IMR-90 (cell line): ENCODE measurements around the gene KPNA1. TPM values are rescaled to one million over a fixed set of nuclear protein-coding genes. Genes with fewer than 3 reads are reported as not detected.
A peak's percentile ranks its signal among the peaks of the same experiment; 100 is the strongest.

Experiments used
- ATAC-seq: fragments of 200-7000 bp; cut with Tn5 transposase; 2 replicates; pipeline ENCODE4 v1.9.1; 2020; ENCODE audit warnings: low read depth, mild to moderate bottlenecking, moderate library complexity
- BruUV-seq: library from RNA; stranded (reverse); fragments of 400-500 nt; replicated peaks from 2 replicates; lab custom pipeline; 2021; lab: Mats Ljungman, UMichigan
- CTCF ChIA-PET: fragments of 300-600 bp; formaldehyde crosslinking; extraction: SDS; loops from one replicate; lab custom pipeline; 2021; ENCODE audit warnings: antibody characterized with exemption; lab: Yijun Ruan, JAX
- POLR2A ChIA-PET: fragments of 300-600 bp; sonication (Branson Sonifier 250); formaldehyde crosslinking; loops from one replicate; lab custom pipeline; 2022; ENCODE audit warnings: antibody characterized with exemption; ENCODE audit not compliant: unreplicated experiment; lab: Charles Lee
- DNase-seq: peaks from one replicate; pipeline ENCODE4 v3.0.0; 2013
- H2AFZ ChIP-seq: replicated peaks from 2 replicates; pipeline ENCODE3; 2013; ENCODE audit warnings: low read length, mild to moderate bottlenecking; ENCODE audit not compliant: poor library complexity
- H2AK5ac ChIP-seq: 2 replicates; pipeline ENCODE4 v1.6.1; 2013; ENCODE audit warnings: low read depth, low read length, inconsistent platforms
- H2AK9ac ChIP-seq: replicated peaks from 2 replicates; pipeline ENCODE3; 2013; ENCODE audit warnings: mild to moderate bottlenecking, low read depth, low read length, moderate library complexity; ENCODE audit not compliant: poor library complexity
- H2BK120ac ChIP-seq: 2 replicates; pipeline ENCODE4 v1.6.1; 2013; ENCODE audit warnings: low read depth, low read length, inconsistent platforms
- H2BK15ac ChIP-seq: 3 replicates; pipeline ENCODE4 v1.6.1; 2013; ENCODE audit warnings: low read depth, low read length, inconsistent platforms
- H2BK20ac ChIP-seq: 2 replicates; pipeline ENCODE4 v1.6.1; 2013; ENCODE audit warnings: low read depth, mild to moderate bottlenecking, inconsistent platforms, low read length, moderate library complexity
- H2BK5ac ChIP-seq: 2 replicates; pipeline ENCODE4 v1.6.1; 2013; ENCODE audit warnings: mild to moderate bottlenecking, low read depth, low read length, inconsistent platforms; ENCODE audit not compliant: poor library complexity, severe bottlenecking
- H3K14ac ChIP-seq: replicated peaks from 2 replicates; pipeline ENCODE4 v1.6.1; 2013; ENCODE audit warnings: low read depth, low read length, inconsistent platforms
- H3K18ac ChIP-seq: 2 replicates; pipeline ENCODE4 v1.6.1; 2013; ENCODE audit warnings: low read depth, low read length, control low read depth
- H3K23ac ChIP-seq: 2 replicates; pipeline ENCODE4 v1.6.1; 2013; ENCODE audit warnings: low read depth, low read length, inconsistent platforms
- H3K27ac ChIP-seq: 2 replicates; pipeline ENCODE4 v1.5.1; 2013; ENCODE audit warnings: mild to moderate bottlenecking, control low read depth, low read length; ENCODE audit not compliant: insufficient read depth
- H3K27me3 ChIP-seq: 2 replicates; pipeline ENCODE4 v1.6.1; 2013; ENCODE audit warnings: low read length; ENCODE audit not compliant: control insufficient read depth, insufficient read depth
- H3K36me3 ChIP-seq: 2 replicates; pipeline ENCODE4 v1.6.1; 2013; ENCODE audit warnings: low read length, mixed read lengths; ENCODE audit not compliant: control insufficient read depth, insufficient read depth
- H3K4ac ChIP-seq: 2 replicates; pipeline ENCODE4 v1.6.1; 2013; ENCODE audit warnings: low read depth, low read length, inconsistent platforms
- H3K4me1 ChIP-seq: 2 replicates; pipeline ENCODE4 v1.6.1; 2013; ENCODE audit warnings: low read length, mixed read lengths; ENCODE audit not compliant: control insufficient read depth, insufficient read depth
- H3K4me2 ChIP-seq: 2 replicates; pipeline ENCODE4 v1.6.1; 2013; ENCODE audit warnings: low read depth, mild to moderate bottlenecking, control low read depth, low read length, moderate library complexity
- H3K4me3 ChIP-seq: 2 replicates; pipeline ENCODE4 v1.5.1; 2013; ENCODE audit warnings: low read depth, mild to moderate bottlenecking, control low read depth, low read length, moderate library complexity; ENCODE audit not compliant: insufficient read depth
- H3K56ac ChIP-seq: 2 replicates; pipeline ENCODE4 v1.6.1; 2013; ENCODE audit warnings: low read length, inconsistent platforms; ENCODE audit not compliant: insufficient read depth; ENCODE audit errors: extremely low read depth
- H3K79me1 ChIP-seq, 2 experiments: 2 replicates each; pipeline ENCODE4 v1.6.1; 2013; ENCODE audit warnings: low read length in 2 of 2, inconsistent platforms in 1 of 2, low read depth in 1 of 2
- H3K9ac ChIP-seq: 2 replicates; pipeline ENCODE4 v1.6.1; 2013; ENCODE audit warnings: low read depth, low read length, control low read depth
- H3K9me1 ChIP-seq: 2 replicates; pipeline ENCODE4 v1.6.1; 2013; ENCODE audit warnings: low read length, inconsistent platforms; ENCODE audit not compliant: insufficient read depth
- H3K9me3 ChIP-seq: 2 replicates; pipeline ENCODE4 v1.6.1; 2013; ENCODE audit warnings: low read length; ENCODE audit not compliant: control insufficient read depth, insufficient read depth
- H4K20me1 ChIP-seq: 2 replicates; pipeline ENCODE4 v1.6.1; 2013; ENCODE audit warnings: low read length, inconsistent platforms; ENCODE audit not compliant: insufficient read depth
- H4K5ac ChIP-seq: 2 replicates; pipeline ENCODE4 v1.6.1; 2013; ENCODE audit warnings: mild to moderate bottlenecking, low read depth, low read length, control low read depth
- H4K8ac ChIP-seq, 2 experiments: 2 replicates each; pipeline ENCODE4 v1.6.1; 2013; ENCODE audit warnings: low read depth in 2 of 2, low read length in 2 of 2, control low read depth in 1 of 2, inconsistent platforms in 1 of 2
- H4K91ac ChIP-seq: 2 replicates; pipeline ENCODE4 v1.6.1; 2013; ENCODE audit warnings: low read depth, low read length, inconsistent platforms; ENCODE audit not compliant: insufficient read depth
- CEBPB ChIP-seq: IDR thresholded peaks from 2 replicates; pipeline ENCODE4 v1.6.1; 2012; ENCODE audit warnings: low read depth, low read length, improper control_type of control experiment
- MAFK ChIP-seq: IDR thresholded peaks from 2 replicates; pipeline ENCODE4 v1.6.1; 2012; ENCODE audit warnings: low read depth, low read length, improper control_type of control experiment
- WGBS, 2 experiments: methylation state at CpG; one replicate each; pipeline versions ENCODE4 v1.1.5 to v1.1.7; 2013; ENCODE audit warnings: missing lambda C conversion rate in 2 of 2; ENCODE audit not compliant: insufficient read length in 1 of 2; ENCODE audit errors: extremely low coverage in 2 of 2; 5-methylcytosine and 5-hydroxymethylcytosine counted together
- dilution Hi-C: fragments of 300-500 bp; cut with HindIII; formaldehyde crosslinking; loops from one replicate; pipeline ENCODE4 v1.14.3; 2018; ENCODE audit warnings: low sequenced_read_pairs; ENCODE audit not compliant: unreplicated experiment
- in situ Hi-C: fragments of 300-500 bp; cut with MboI; formaldehyde crosslinking; loops from 3 replicates; pipeline ENCODE4 v1.14.3; 2019; ENCODE audit warnings: low sequenced_read_pairs, inconsistent platforms, mixed read lengths
- intact Hi-C: fragments of 100-400 bp; cut with micrococcal nuclease; formaldehyde crosslinking; loops from 2 replicates; pipeline ENCODE4 v1.10.0; 2022
- polyA plus RNA-seq, 3 experiments: library from polyadenylated mRNA; depleted of rRNA; stranded (reverse); fragments of >200 nt; gene quantifications; 2 replicates each; pipeline ENCODE4 v1.2.3, GENCODE V29; 2012; ENCODE audit warnings: low replicate concordance in 1 of 3
- total RNA-seq: library from RNA; depleted of rRNA; stranded (reverse); fragments of >200 nt; gene quantifications from 2 replicates; pipeline ENCODE4 v1.2.3, GENCODE V29; 2012

Gene KPNA1
- total and polyA plus RNA-seq, 2 of the 4 experiments (the other 2 are of a cell fraction): 30.6 to 112 TPM

GRCh38 chr3:122520861-122521260 lies 6.1 kb upstream of the KPNA1 start:
- Histone ChIP-seq H4K20me1 (no peaks in the 10 kb centered on the region), H3K36me3 (no peaks in the 10 kb centered on the region), H3K4me1 (no peaks in the 10 kb centered on the region), H3K9ac (no peak overlapping the region), H2AFZ (no peak overlapping the region), H3K4me3 (no peak overlapping the region), H2BK120ac (no peak overlapping the region), H3K4me2 (no peak overlapping the region), H2AK5ac (no peak overlapping the region), H2BK5ac (no peak overlapping the region), H3K56ac (no peak overlapping the region), H2AK9ac (no peak overlapping the region), H3K27me3 (no peaks in the 10 kb centered on the region), H3K23ac (no peak overlapping the region), H3K4ac (no peak overlapping the region), H3K9me3 (no peaks in the 10 kb centered on the region), H3K27ac (no peak overlapping the region), H3K9me1 (no peaks in the 10 kb centered on the region), H3K79me1 (no peaks in the 10 kb centered on the region), H3K18ac (no peak overlapping the region), H4K8ac (no peak overlapping the region), H4K91ac (no peak overlapping the region), H3K14ac (no peak overlapping the region), H4K5ac (no peak overlapping the region), H2BK20ac (no peak overlapping the region), H2BK15ac (no peak overlapping the region)
- dilution Hi-C loops: no loop called here
- in situ Hi-C loops: no loop called here
- BruUV-seq: no TSS peak
- DNase-seq: peak; percentile 73
- intact Hi-C loops: no loop called here
- TF ChIP-seq MAFK (no peak), CEBPB (peak; percentile 27; the same call in 1 of the 2 replicates)
- CTCF ChIA-PET: interaction anchor here (0.7 kb wide), 1 partner anchor 13 kb away, joined by 5 read pairs; no protein-coding TSS in a partner anchor
- peak; percentile 35; the same call in 1 of the 2 replicates for ATAC-seq
- no CpG with 5 or more reads among the region's 4 CpGs for WGBS, 2 experiments
- POLR2A ChIA-PET: no interaction called here
